SK-N-SH (cell line): ENCODE data around the gene MTHFS. TPM values are rescaled to one million over a fixed set of nuclear protein-coding genes. Genes with fewer than 3 reads are reported as not detected.
"Not testable (repeated sequence)": the region's sequence is repeated elsewhere in the genome, so short reads cannot be mapped to it uniquely, and the experiment has no call there.

Experiments
- CTCF ChIA-PET: fragments of 300-600, 350-600 bp; formaldehyde crosslinking; extraction: SDS; loops from one replicate; lab custom pipeline; 2021; lab: Yijun Ruan, JAX
- POLR2A ChIA-PET: fragments of 350-600 bp; sonication (Branson Sonifier 250); formaldehyde crosslinking; extraction: SDS; loops from one replicate; lab custom pipeline; 2020; ENCODE audit warnings: antibody characterized with exemption, inconsistent platforms; lab: Yijun Ruan, JAX
- DNase-seq: peaks from one replicate; pipeline ENCODE4 v3.0.0; 2012
- H2AFZ ChIP-seq: fragments of 200-600 bp; sonication (generic); 2 replicates; pipeline ENCODE4 v1.8.1; 2016; ENCODE audit warnings: antibody characterized with exemption, mild to moderate bottlenecking, low read depth
- H3F3A ChIP-seq: fragments of 200-600 bp; sonication (generic); replicated peaks from 2 replicates; pipeline ENCODE3; 2016; ENCODE audit warnings: antibody characterized with exemption, mild to moderate bottlenecking; ENCODE audit not compliant: insufficient read depth
- H3K27ac ChIP-seq, 2 experiments: fragments of 200-500 bp in 1 of 2; fragments of 200-600 bp in 1 of 2; sonication (Bioruptor generic) in 1 of 2; sonication (generic), shearing (Covaris generic) in 1 of 2; 2 replicates each; pipeline versions ENCODE4 v1.5.1 to v1.6.1; 2014 to 2016; ENCODE audit warnings: low read depth in 2 of 2, inconsistent platforms in 1 of 2, low read length in 1 of 2, mild to moderate bottlenecking in 1 of 2, mixed read lengths in 1 of 2
- H3K27me3 ChIP-seq: fragments of 200-600 bp; sonication (generic), shearing (Covaris generic); 2 replicates; pipeline ENCODE4 v1.6.1; 2016; ENCODE audit warnings: mixed run types; ENCODE audit not compliant: insufficient read depth
- H3K36me3 ChIP-seq, 2 experiments: fragments of 200-500 bp in 1 of 2; fragments of 200-600 bp in 1 of 2; sonication (Bioruptor generic) in 1 of 2; sonication (generic) in 1 of 2; replicated peaks in 1 of 2; 2 replicates each; pipeline versions ENCODE3 to v1.5.1; 2014 to 2016; ENCODE audit warnings: low read length in 1 of 2, mild to moderate bottlenecking in 1 of 2; ENCODE audit not compliant: insufficient read depth in 2 of 2, control insufficient read depth in 1 of 2
- H3K4me1 ChIP-seq, 2 experiments: fragments of 200-500 bp in 1 of 2; fragments of 200-600 bp in 1 of 2; sonication (Bioruptor generic) in 1 of 2; sonication (generic), shearing (Covaris generic) in 1 of 2; 2 replicates each; pipeline versions ENCODE4 v1.5.1 to v1.6.1; 2014 to 2016; ENCODE audit warnings: low read depth in 1 of 2, low read length in 1 of 2, mixed run types in 1 of 2; ENCODE audit not compliant: insufficient read depth in 2 of 2, control insufficient read depth in 1 of 2
- H3K4me2 ChIP-seq: fragments of 200-600 bp; sonication (generic), shearing (Covaris generic); 2 replicates; pipeline ENCODE4 v1.6.1; 2017; ENCODE audit warnings: mixed run types
- H3K4me3 ChIP-seq, 2 experiments: fragments of 200-500 bp in 1 of 2; fragments of 200-600 bp in 1 of 2; sonication (Bioruptor generic) in 1 of 2; sonication (generic), shearing (Covaris generic) in 1 of 2; 2 replicates each; pipeline versions ENCODE4 v1.5.1 to v1.8.1; 2014 to 2016; ENCODE audit warnings: low read depth in 2 of 2, inconsistent platforms in 1 of 2, low read length in 1 of 2, mild to moderate bottlenecking in 1 of 2, mixed read lengths in 1 of 2, moderate library complexity in 1 of 2
- H3K79me2 ChIP-seq: fragments of 200-600 bp; sonication (generic); 2 replicates; pipeline ENCODE4 v1.8.1; 2017; ENCODE audit warnings: mild to moderate bottlenecking; ENCODE audit not compliant: insufficient read depth
- H3K9ac ChIP-seq: fragments of 200-600 bp; sonication (generic); 2 replicates; pipeline ENCODE4 v1.6.1; 2017; ENCODE audit warnings: mixed run types
- H3K9me2 ChIP-seq: fragments of 200-600 bp; sonication (generic); 2 replicates; pipeline ENCODE4 v1.6.1; 2017; ENCODE audit warnings: mixed run types
- H3K9me3 ChIP-seq: fragments of 200-600 bp; sonication (generic); 2 replicates; pipeline ENCODE4 v1.6.1; 2017; ENCODE audit warnings: mixed run types, mild to moderate bottlenecking, moderate library complexity
- H4K20me1 ChIP-seq: fragments of 200-600 bp; sonication (generic); 2 replicates; pipeline ENCODE4 v1.6.1; 2017; ENCODE audit warnings: mild to moderate bottlenecking, mixed run types; ENCODE audit not compliant: insufficient read depth
- CHD2 ChIP-seq: fragments of 150-350 bp; IDR thresholded peaks from 2 replicates; pipeline ENCODE4 v1.6.1; 2018; ENCODE audit warnings: low read length; ENCODE audit not compliant: partially characterized antibody
- FOXJ3 ChIP-seq: sonication (generic); formaldehyde crosslinking; IDR thresholded peaks from 2 replicates; pipeline ENCODE4 v1.5.1; 2020; ENCODE audit warnings: mild to moderate bottlenecking, missing genetic modification reagents
- IRF3 ChIP-seq: fragments of 150-350 bp; IDR thresholded peaks from 2 replicates; pipeline ENCODE4 v1.6.1; 2016; ENCODE audit warnings: mild to moderate bottlenecking, low read depth, low read length
- MXI1 ChIP-seq: IDR thresholded peaks from 2 replicates; pipeline ENCODE4 v1.6.1; 2012; ENCODE audit warnings: mild to moderate bottlenecking, low read depth, low read length, improper control_type of control experiment
- NFIC ChIP-seq: IDR thresholded peaks from 2 replicates; pipeline ENCODE4 v1.4.0; 2012; ENCODE audit warnings: borderline replicate concordance
- NRF1 ChIP-seq: IDR thresholded peaks from 2 replicates; pipeline ENCODE4 v1.6.1; 2012; ENCODE audit warnings: low read depth, mild to moderate bottlenecking, low read length
- RXRA ChIP-seq: IDR thresholded peaks from 2 replicates; pipeline ENCODE4 v1.4.0; 2012; ENCODE audit warnings: low read depth, mild to moderate bottlenecking, borderline replicate concordance
- TAF1 ChIP-seq: IDR thresholded peaks from 2 replicates; pipeline ENCODE4 v1.6.1; 2012; ENCODE audit warnings: low read depth, mild to moderate bottlenecking, low read length, moderate library complexity, borderline replicate concordance
- TCF12 ChIP-seq: IDR thresholded peaks from 2 replicates; pipeline ENCODE4 v1.4.0; 2012
- USF2 ChIP-seq: fragments of 150-350 bp; IDR thresholded peaks from 2 replicates; pipeline ENCODE4 v1.6.1; 2017; ENCODE audit warnings: antibody characterized with exemption, low read length, low read depth, borderline replicate concordance
- YY1 ChIP-seq: IDR thresholded peaks from 2 replicates; pipeline ENCODE4 v1.4.0; 2012; ENCODE audit warnings: low read depth, mild to moderate bottlenecking
- WGBS: methylation state at CpG from one replicate; pipeline ENCODE4 v1.1.6; 2017; ENCODE audit warnings: low lambda C conversion rate; 5-methylcytosine and 5-hydroxymethylcytosine counted together
- polyA plus RNA-seq, 3 experiments: library from polyadenylated mRNA; depleted of rRNA; stranded (reverse); fragments of >200 nt; gene quantifications; 2 replicates each; pipeline ENCODE4 v1.2.3, GENCODE V29; 2012
- TF ChIP-seq, protein P1 (sequence below): IDR thresholded peaks from 2 replicates; pipeline ENCODE4 v1.4.0; 2012; ENCODE audit warnings: low read depth
- TF ChIP-seq, protein P2 (sequence below): fragments of 200-600 bp; sonication (generic); IDR thresholded peaks from 2 replicates; pipeline ENCODE4 v1.6.1; 2017; ENCODE audit warnings: antibody characterized with exemption, mild to moderate bottlenecking, moderate library complexity
- TF ChIP-seq, protein P3 (sequence below): IDR thresholded peaks from 2 replicates; pipeline ENCODE4; 2012
- TF ChIP-seq, protein P4 (sequence below): IDR thresholded peaks from 2 replicates; pipeline ENCODE4 v1.4.0; 2012; ENCODE audit warnings: low read depth, borderline replicate concordance

Gene MTHFS
- polyA plus RNA-seq, 1 of the 3 experiments (the other 2 are of a cell fraction) = 21.9 TPM

DNA sequence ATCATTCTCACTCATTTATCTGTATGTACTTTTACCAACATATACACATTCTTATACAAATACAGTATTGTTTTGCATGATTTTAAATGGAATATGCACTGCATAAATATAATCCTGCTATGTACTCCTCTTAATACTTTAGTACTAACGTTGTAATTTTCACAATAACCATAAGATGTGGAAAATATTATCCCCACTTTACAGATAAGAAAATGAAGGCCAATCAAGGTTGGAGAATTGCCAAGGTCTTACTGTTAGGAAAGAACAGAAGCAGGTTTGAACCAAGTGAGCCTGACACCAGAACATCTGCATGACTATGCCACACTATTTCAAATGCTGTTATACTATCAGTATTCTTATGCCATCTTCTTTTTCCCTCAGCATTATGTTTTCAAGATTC is 41.3 kb upstream of the MTHFS start:
- no peak overlapping the region for H3K4me2 ChIP-seq
- TF ChIP-seq USF2 (no peak), TCF12 (no peak), CHD2 (no peak), IRF3 (no peak), FOXJ3 (CRISPR knock-in tag) (no peak), NFIC (no peak), RXRA (no peak), MXI1 (no peak), YY1 (no peak), NRF1 (no peak), TAF1 (no peak)
- TF ChIP-seq, protein P1, sequence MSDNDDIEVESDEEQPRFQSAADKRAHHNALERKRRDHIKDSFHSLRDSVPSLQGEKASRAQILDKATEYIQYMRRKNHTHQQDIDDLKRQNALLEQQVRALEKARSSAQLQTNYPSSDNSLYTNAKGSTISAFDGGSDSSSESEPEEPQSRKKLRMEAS = no peak
- TF ChIP-seq, protein P2, sequence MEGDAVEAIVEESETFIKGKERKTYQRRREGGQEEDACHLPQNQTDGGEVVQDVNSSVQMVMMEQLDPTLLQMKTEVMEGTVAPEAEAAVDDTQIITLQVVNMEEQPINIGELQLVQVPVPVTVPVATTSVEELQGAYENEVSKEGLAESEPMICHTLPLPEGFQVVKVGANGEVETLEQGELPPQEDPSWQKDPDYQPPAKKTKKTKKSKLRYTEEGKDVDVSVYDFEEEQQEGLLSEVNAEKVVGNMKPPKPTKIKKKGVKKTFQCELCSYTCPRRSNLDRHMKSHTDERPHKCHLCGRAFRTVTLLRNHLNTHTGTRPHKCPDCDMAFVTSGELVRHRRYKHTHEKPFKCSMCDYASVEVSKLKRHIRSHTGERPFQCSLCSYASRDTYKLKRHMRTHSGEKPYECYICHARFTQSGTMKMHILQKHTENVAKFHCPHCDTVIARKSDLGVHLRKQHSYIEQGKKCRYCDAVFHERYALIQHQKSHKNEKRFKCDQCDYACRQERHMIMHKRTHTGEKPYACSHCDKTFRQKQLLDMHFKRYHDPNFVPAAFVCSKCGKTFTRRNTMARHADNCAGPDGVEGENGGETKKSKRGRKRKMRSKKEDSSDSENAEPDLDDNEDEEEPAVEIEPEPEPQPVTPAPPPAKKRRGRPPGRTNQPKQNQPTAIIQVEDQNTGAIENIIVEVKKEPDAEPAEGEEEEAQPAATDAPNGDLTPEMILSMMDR = no peak
- TF ChIP-seq, protein P3, sequence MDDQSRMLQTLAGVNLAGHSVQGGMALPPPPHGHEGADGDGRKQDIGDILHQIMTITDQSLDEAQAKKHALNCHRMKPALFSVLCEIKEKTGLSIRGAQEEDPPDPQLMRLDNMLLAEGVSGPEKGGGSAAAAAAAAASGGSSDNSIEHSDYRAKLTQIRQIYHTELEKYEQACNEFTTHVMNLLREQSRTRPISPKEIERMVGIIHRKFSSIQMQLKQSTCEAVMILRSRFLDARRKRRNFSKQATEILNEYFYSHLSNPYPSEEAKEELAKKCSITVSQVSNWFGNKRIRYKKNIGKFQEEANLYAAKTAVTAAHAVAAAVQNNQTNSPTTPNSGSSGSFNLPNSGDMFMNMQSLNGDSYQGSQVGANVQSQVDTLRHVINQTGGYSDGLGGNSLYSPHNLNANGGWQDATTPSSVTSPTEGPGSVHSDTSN = no peak
- TF ChIP-seq, protein P4, sequence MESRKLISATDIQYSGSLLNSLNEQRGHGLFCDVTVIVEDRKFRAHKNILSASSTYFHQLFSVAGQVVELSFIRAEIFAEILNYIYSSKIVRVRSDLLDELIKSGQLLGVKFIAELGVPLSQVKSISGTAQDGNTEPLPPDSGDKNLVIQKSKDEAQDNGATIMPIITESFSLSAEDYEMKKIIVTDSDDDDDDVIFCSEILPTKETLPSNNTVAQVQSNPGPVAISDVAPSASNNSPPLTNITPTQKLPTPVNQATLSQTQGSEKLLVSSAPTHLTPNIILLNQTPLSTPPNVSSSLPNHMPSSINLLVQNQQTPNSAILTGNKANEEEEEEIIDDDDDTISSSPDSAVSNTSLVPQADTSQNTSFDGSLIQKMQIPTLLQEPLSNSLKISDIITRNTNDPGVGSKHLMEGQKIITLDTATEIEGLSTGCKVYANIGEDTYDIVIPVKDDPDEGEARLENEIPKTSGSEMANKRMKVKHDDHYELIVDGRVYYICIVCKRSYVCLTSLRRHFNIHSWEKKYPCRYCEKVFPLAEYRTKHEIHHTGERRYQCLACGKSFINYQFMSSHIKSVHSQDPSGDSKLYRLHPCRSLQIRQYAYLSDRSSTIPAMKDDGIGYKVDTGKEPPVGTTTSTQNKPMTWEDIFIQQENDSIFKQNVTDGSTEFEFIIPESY = no peak
- H4K20me1 ChIP-seq = no peaks in the 10 kb centered on the region
- no peak overlapping the region for H3K4me3 ChIP-seq
- ChIA-PET CTCF (no interaction called here), POLR2A (no interaction called here)
- no peaks in the 10 kb centered on the region for H3K36me3 ChIP-seq
- no peak overlapping the region for H3K27ac ChIP-seq
- no peaks in the 10 kb centered on the region for H3K4me1 ChIP-seq
- H3K79me2 ChIP-seq = no peaks in the 10 kb centered on the region
- no peak for DNase-seq
- H2AFZ ChIP-seq = no peak overlapping the region
- 19% methylated on average over 1 of the region's 1 CpG for WGBS
- no peaks in the 10 kb centered on the region for H3F3A ChIP-seq
- no peaks in the 10 kb centered on the region for H3K9me3 ChIP-seq
- no peak overlapping the region for H3K9ac ChIP-seq
- no peaks in the 10 kb centered on the region for H3K27me3 ChIP-seq
- H3K9me2 ChIP-seq = no peaks in the 10 kb centered on the region

GRCh38 chr15:79935556-79936201 is 38.9 kb upstream of the MTHFS start:
- WGBS = 46% methylated on average over 4 of the region's 7 CpGs
- POLR2A ChIA-PET, H2AFZ ChIP-seq: not testable (repeated sequence)

More at GRCh38 chr15:79935556-79936201, 38.9 kb upstream of the MTHFS start:
- H3K4me2 ChIP-seq, H3K4me1 ChIP-seq, H3K27me3 ChIP-seq, H3K9me3 ChIP-seq, H3F3A ChIP-seq, H3K9me2 ChIP-seq, H3K4me3 ChIP-seq, CTCF ChIA-PET, H3K27ac ChIP-seq, H3K36me3 ChIP-seq, H3K9ac ChIP-seq, DNase-seq, H3K79me2 ChIP-seq, H4K20me1 ChIP-seq: not testable (repeated sequence)
